Epidermal melanocyte (primary cell): ENCODE measurements around the gene LIN7A.
"Not testable (repeated sequence)": the region's sequence is repeated elsewhere in the genome, so short reads cannot be mapped to it uniquely, and the experiment has no call there.

ENCODE experiments used
- DNase-seq: peaks from one replicate; pipeline ENCODE4 v3.0.0; 2011; ENCODE audit warnings: low spot score; ENCODE audit not compliant: insufficient read length

LIN7A gene

DNA sequence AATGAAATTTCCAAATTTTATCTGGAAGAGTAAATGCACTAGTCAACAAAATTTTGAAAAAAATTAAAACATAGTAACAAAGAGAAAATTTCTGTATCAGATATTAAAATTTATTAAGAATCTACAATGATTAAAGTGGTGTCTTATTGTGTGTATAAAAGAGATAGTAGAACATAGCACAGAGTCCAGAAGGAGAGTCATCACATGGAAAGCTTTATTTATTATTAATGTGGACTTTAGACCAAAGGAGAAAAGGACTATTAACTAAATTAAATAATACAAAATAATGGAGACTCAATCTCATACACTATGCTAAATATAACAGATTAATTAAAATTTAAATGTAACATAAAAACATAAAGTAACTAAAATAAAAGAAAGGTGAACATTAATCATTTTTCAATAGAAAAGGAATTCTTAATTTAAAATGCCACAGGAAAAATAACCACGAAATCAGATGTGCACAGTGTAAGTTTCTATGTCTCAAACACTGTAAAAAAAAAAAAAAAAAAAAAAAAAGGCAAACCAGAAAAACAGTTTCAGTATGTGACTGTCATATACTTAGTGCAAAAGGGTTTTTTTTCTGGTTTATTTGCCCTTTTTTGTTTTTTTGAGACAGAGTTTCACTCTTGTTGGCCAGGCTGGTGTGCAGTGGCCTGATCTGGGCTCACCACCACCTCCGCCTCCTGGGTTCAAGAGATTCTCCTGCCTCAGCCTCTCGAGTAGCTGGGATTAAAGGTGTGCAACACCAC lies 125.6 kb downstream of the LIN7A start:
- no peak for DNase-seq

DNA sequence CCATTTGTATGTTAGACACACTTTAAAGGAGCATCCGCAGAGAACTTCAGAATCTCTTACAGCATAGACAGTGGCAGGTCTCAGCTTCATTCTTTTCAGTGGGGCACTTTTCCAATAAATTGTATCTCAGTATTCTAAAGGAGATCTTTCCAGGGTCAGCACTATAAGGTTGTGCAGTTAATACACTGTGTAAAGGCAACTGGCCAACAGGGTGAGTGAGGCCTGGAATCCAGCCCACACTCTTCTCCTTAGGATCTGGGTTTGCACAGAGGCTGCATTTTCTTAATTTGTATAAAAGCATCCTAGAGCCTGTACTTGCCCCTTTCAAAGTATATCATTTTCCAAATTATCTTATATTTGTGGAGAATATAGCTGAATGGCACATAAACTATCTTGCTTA lies 126.9 kb downstream of the LIN7A start:
- DNase-seq: no peak

DNA sequence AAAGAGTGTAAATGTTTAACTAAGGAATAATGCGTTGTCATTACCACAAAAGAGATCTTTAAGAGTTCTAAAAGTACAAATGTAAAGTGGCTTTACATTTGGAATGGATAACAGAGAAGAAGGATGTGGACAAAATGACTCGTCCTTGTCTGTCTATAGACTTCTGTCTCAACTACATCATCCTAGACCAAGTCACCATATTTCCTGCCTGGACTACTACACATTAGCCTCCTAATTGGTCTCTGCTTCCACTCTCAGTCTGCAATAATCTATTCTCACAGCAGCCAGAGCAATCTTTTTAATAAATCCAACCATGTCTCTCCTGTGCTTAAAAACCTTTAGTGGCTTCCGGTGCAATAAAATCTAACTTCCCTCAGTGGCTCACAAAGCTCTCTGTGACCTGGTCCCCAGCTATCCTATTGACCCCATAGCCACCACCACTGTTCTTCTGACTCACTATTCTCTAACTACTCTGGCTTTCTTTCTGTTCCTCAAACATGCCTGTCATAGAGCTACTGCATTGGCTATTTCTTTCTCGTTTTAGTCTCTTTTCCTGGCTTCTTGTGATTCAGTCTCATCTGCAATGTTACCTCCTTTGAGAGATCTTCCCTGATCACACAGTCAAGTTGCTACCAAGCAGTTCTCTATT lies 130.0 kb downstream of the LIN7A start:
- DNase-seq: no peak

DNA sequence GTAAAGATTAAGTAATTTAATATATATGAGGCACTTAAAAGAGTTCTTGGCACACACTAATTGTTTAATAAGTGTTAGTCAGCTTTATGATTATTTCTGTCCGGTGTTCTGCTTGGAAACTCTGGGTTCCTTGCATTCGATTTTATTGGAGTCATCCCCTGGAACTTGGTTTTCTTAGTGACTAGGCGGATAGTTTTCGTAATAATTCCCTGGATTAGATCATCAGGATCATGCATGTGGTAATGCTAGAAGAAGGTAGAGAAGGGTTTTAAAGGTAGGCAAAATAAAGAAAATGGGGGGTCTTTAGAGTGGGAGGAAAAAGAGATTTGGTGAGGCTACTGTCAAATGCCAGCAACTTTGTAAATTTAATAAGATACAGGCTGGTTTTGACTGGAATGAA lies 132.6 kb downstream of the LIN7A start:
- no peak for DNase-seq

GRCh38 chr12:80802652-80803400 lies 134.9 kb downstream of the LIN7A start:
- DNase-seq: no peak

DNA sequence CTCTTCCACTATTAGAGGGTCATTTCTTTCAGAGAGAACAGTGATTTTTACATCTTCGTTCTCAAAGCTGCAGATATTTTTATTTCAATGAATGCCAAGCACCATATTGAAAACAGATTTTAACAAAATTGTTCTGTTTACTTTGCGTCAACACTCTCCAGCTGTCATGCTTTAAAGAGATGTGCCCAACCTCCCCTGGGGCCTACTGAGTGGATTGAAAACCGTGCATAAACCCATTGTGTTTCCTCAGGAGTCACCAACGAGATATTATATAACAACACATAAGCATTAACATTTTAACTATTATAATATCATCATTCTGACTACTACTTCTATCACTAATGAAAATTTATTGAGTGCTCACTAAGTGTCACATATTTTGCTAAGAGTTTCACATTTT lies 139.5 kb downstream of the LIN7A start:
- DNase-seq: no peak

- DNase-seq: no peak
These were observed 143.2 kb downstream of the LIN7A start for GRCh38 chr12:80794551-80794950.

- no peak for DNase-seq
These were observed 144.9 kb downstream of the LIN7A start for GRCh38 chr12:80792861-80793260.

GRCh38 chr12:80791863-80792262 lies 145.9 kb downstream of the LIN7A start:
- no peak for DNase-seq

DNA sequence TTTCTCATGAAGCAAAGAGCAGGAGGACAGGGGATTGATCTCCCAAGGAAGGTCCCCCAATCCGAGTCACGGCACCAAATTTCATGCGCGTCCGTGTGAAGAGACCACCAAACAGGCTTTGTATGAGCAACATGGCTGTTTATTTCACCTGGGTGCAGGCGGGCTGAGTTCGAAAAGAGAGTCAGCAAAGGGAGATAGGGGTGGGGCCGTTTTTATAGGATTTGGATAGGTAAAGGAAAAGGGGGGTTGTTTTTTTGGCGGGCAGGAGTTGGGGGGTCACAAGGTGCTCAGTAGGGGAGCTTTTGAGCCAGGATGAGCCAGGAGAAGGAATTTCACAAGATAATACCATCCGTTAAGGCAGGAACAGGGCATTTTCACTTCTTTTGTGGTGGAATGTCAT lies 149.3 kb downstream of the LIN7A start:
- DNase-seq: not testable (repeated sequence)

GRCh38 chr12:80782963-80783470 lies 154.7 kb downstream of the LIN7A start:
- not testable (repeated sequence) for DNase-seq

DNA sequence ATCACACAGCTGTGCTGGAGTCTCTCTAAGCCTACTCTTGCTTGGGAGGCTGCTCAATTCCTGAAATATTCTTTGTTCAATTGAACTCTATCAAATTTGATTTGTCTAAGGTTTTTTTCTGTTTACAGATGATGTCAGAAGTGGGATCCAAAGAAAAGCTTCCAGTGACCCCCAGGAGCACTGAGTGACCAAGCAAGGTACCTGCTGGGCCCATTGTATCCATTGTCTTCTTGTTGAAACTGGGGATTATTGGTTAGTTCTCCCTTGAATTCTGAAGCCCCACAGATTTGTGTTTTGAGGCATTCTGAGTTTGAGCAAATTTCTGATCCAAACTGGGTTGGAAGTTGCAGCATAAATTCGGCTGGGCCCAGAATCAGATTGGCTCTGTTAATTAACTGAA lies 156.4 kb downstream of the LIN7A start:
- DNase-seq: no peak

- no peak for DNase-seq
These were observed 157.0 kb downstream of the LIN7A start for GRCh38 chr12:80780746-80781145.

DNA sequence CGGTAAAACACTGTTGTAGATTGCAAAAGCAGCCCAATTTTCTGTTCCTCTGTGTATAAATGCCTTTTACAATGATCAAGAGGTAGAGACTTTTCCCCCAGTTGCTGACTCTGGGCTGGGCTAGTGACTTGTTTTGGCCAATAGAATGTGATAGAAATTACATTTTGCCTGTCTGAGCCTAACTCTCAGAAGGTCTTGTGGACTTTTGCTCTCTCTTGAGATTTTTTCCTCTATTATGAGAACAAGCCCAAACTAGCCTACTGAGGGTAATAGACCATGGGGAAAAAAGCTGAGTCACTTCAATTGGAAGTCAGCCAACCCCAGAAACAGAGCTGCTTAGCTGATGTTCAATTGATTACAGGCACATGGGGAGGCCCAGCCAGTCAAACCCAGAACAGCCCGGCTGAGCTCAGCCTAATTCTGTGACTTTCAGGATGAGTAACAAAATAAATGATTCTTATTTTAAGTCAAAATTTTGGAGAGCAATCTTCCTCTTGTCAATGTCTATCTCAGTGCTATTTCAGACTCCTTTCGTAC lies 159.7 kb downstream of the LIN7A start:
- peak; percentile 34 for DNase-seq

GRCh38 chr12:80777587-80777986 lies 160.1 kb downstream of the LIN7A start:
- DNase-seq: no peak

- no peak for DNase-seq
These were observed 161.0 kb downstream of the LIN7A start for GRCh38 chr12:80776706-80777105.

GRCh38 chr12:80770958-80771357 lies 166.8 kb downstream of the LIN7A start:
- no peak for DNase-seq

DNA sequence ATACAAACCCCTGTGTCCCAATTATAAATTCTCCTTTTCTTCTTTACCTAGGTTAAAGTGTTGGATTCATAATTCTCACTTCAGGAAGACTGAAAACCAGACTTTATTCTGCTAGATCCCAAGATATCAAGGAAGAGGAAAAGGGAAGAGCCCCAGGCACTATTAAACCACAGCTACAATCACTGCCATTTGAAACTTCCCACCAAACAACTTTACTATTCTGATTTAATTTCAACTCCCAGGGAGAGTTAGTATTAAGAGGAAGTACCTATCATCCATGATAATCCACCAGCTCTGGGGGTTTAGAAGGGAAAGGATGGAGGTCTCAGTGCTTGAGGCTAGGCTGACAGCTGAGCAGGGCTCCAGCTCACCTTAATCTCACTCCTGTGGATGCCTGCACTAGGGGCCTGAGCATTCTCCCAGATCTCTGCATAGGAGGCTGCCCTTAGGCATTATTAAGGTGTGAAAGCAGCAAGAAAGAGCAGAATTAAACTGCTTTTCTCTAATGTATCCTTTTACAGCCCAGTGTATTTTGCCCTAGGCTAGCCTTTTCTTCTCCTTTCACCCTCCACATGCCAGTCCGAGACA lies 168.1 kb downstream of the LIN7A start:
- DNase-seq: no peak

DNA sequence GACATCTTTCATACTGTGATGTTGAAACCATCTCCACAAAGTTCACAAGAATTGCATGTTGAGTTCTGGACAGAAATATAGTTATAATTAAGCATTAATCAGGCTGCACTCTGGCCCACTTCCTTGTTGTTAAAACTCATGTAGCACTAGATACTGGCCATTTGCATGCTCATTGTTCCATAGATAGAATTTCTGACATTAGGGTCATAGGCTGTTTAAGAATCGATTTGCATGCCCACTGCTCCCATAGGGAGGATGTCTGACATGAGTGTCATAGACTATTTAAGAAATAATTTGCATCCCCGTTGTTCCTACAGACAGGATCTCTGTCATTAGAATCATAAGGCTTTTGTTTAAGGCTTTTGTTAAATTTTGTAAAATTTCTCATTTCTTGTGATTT lies 170.8 kb downstream of the LIN7A start:
- no peak for DNase-seq

DNA sequence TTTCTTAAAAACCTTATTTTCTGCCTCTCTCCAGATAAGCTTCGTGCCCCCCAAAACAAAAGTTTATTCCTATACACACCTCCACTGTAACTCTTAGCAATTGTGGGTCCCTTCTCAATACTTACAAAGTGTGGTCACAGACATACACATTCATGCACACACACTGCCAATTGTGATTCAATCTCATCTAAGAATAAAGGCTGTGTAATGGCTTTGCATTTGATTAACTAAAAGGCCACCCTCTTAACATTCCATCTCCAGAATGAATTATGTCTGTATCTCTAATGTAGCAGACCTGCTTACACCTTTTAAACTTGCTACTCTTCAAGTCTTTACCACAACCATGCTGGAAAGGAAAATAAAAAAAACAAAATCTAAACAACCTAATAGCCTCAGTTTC lies 171.5 kb downstream of the LIN7A start:
- DNase-seq: no peak

- no peak for DNase-seq
These were observed 173.9 kb downstream of the LIN7A start for GRCh38 chr12:80763874-80764273.

GRCh38 chr12:80761838-80762237 lies 175.9 kb downstream of the LIN7A start:
- no peak for DNase-seq
